ENCODE data around the gene SLC4A4.

The SLC4A4 gene

GRCh38 chr4:71389149-71389827 lies 50.5 kb downstream of the SLC4A4 start:
- Histone ChIP-seq H3F3A (ENCODE audit: insufficient read depth) (no peaks in the 10 kb centered on the region), H3K27ac (ENCODE audit: low read depth, low read length) (no peak overlapping the region), H3K9me2 (replicated peaks; ENCODE audit: insufficient read depth, low read length) (no peaks in the 10 kb centered on the region), H3K4me2 (ENCODE audit: low read depth, low read length, poor library complexity, severe bottlenecking) (no peak overlapping the region), H4K20me1 (ENCODE audit: low read depth, low read length) (no peaks in the 10 kb centered on the region), H3K36me3 (ENCODE audit: low read length) (no peaks in the 10 kb centered on the region), H3K27me3 (ENCODE audit: low read length) (no peaks in the 10 kb centered on the region), H3K9me3 (ENCODE audit: insufficient read depth, low read length) (no peaks in the 10 kb centered on the region), H3K79me2 (ENCODE audit: insufficient read depth, low read length) (no peaks in the 10 kb centered on the region), H3K4me3 (ENCODE audit: insufficient read depth, low read length, poor library complexity, severe bottlenecking) (no peak overlapping the region), H2AFZ (ENCODE audit: low read depth, low read length, severe bottlenecking) (no peak overlapping the region), H3K9ac (ENCODE audit: low read length) (no peak overlapping the region)
- TF ChIP-seq CTCF (IDR thresholded peaks at IDR 0.05; ENCODE audit: insufficient read depth, low read length, poor library complexity, severe bottlenecking), result no peak
- TF ChIP-seq EZH2phosphoT487 (conservative IDR thresholded peaks at IDR 0.05; ENCODE audit: low read length), result no peak

GRCh38 chr4:71392109-71392508 lies 53.3 kb downstream of the SLC4A4 start:
- Histone ChIP-seq H3K4me2 (ENCODE audit: low read depth, low read length, poor library complexity, severe bottlenecking) (no peak overlapping the region), H3K9me2 (replicated peaks; ENCODE audit: insufficient read depth, low read length) (no peaks in the 10 kb centered on the region), H3K79me2 (ENCODE audit: insufficient read depth, low read length) (no peaks in the 10 kb centered on the region), H3K27ac (ENCODE audit: low read depth, low read length) (no peak overlapping the region), H3K27me3 (ENCODE audit: low read length) (no peaks in the 10 kb centered on the region), H4K20me1 (ENCODE audit: low read depth, low read length) (no peaks in the 10 kb centered on the region), H3K36me3 (ENCODE audit: low read length) (no peaks in the 10 kb centered on the region), H2AFZ (ENCODE audit: low read depth, low read length, severe bottlenecking) (no peak overlapping the region), H3K9me3 (ENCODE audit: insufficient read depth, low read length) (no peaks in the 10 kb centered on the region), H3K4me3 (ENCODE audit: insufficient read depth, low read length, poor library complexity, severe bottlenecking) (no peak overlapping the region), H3F3A (ENCODE audit: insufficient read depth) (no peaks in the 10 kb centered on the region), H3K9ac (ENCODE audit: low read length) (no peak overlapping the region)
- TF ChIP-seq CTCF (IDR thresholded peaks at IDR 0.05; ENCODE audit: insufficient read depth, low read length, poor library complexity, severe bottlenecking), result no peak
- no peak for TF ChIP-seq EZH2phosphoT487 (conservative IDR thresholded peaks at IDR 0.05; ENCODE audit: low read length)

- no peaks in the 10 kb centered on the region for H3F3A ChIP-seq (ENCODE audit: insufficient read depth)
Measured at GRCh38 chr4:71396382-71396781, 57.6 kb downstream of the SLC4A4 start.

More at GRCh38 chr4:71396382-71396781, 57.6 kb downstream of the SLC4A4 start:
- Histone ChIP-seq H3K27ac (ENCODE audit: low read depth, low read length) (no peak overlapping the region), H3K79me2 (ENCODE audit: insufficient read depth, low read length) (no peaks in the 10 kb centered on the region), H3K9ac (ENCODE audit: low read length) (no peak overlapping the region), H3K36me3 (ENCODE audit: low read length) (no peaks in the 10 kb centered on the region), H3K4me3 (ENCODE audit: insufficient read depth, low read length, poor library complexity, severe bottlenecking) (no peak overlapping the region), H3K9me3 (ENCODE audit: insufficient read depth, low read length) (no peaks in the 10 kb centered on the region), H2AFZ (ENCODE audit: low read depth, low read length, severe bottlenecking) (no peak overlapping the region), H3K27me3 (ENCODE audit: low read length) (no peaks in the 10 kb centered on the region), H3K4me2 (ENCODE audit: low read depth, low read length, poor library complexity, severe bottlenecking) (no peak overlapping the region), H3K9me2 (replicated peaks; ENCODE audit: insufficient read depth, low read length) (no peaks in the 10 kb centered on the region), H4K20me1 (ENCODE audit: low read depth, low read length) (no peaks in the 10 kb centered on the region)
- no peak for TF ChIP-seq EZH2phosphoT487 (conservative IDR thresholded peaks at IDR 0.05; ENCODE audit: low read length)
- TF ChIP-seq CTCF (IDR thresholded peaks at IDR 0.05; ENCODE audit: insufficient read depth, low read length, poor library complexity, severe bottlenecking), result no peak
